OCI-LY3 (cell line): ENCODE measurements around the gene DENND4B.

Source experiments
- H2AFZ ChIP-seq: fragments of 200-600, 300-600 bp; shearing (Covaris generic); 2 replicates; pipeline ENCODE4 v1.6.0; 2014; ENCODE audit warnings: antibody characterized with exemption, low read depth, low read length
- H3K27ac ChIP-seq: fragments of 200-600, 300-600 bp; sonication (generic); 2 replicates; pipeline ENCODE4 v1.5.1; 2014; ENCODE audit warnings: mild to moderate bottlenecking, low read length, moderate library complexity, mixed read lengths
- H3K27me3 ChIP-seq: fragments of 200-600, 300-600 bp; sonication (generic); 2 replicates; pipeline ENCODE4 v1.6.1; 2014; ENCODE audit warnings: low read depth, low read length, mixed read lengths
- H3K36me3 ChIP-seq: fragments of 200-600, 300-600 bp; sonication (generic); replicated peaks from 2 replicates; pipeline ENCODE3; 2014; ENCODE audit warnings: low read depth, low read length, mixed read lengths
- H3K4me1 ChIP-seq: fragments of 300-600, 200-600 bp; sonication (generic); 2 replicates; pipeline ENCODE4 v1.6.1; 2014; ENCODE audit warnings: low read length, mixed read lengths
- H3K4me2 ChIP-seq: fragments of 200-600, 300-600 bp; sonication (generic); 2 replicates; pipeline ENCODE4 v1.6.1; 2014; ENCODE audit warnings: low read length, mixed read lengths
- H3K4me3 ChIP-seq: fragments of 300-600, 200-600 bp; sonication (generic); 2 replicates; pipeline ENCODE4 v1.5.1; 2014; ENCODE audit warnings: antibody characterized with exemption, mild to moderate bottlenecking, low read length, moderate library complexity
- H3K79me2 ChIP-seq: fragments of 300-600, 200-600 bp; shearing (Covaris generic); 2 replicates; pipeline ENCODE4 v1.6.1; 2014; ENCODE audit warnings: mild to moderate bottlenecking, low read length, mixed read lengths
- H3K9ac ChIP-seq: fragments of 300-600, 200-600 bp; shearing (Covaris generic); 2 replicates; pipeline ENCODE4 v1.6.0; 2014; ENCODE audit warnings: mild to moderate bottlenecking, low read length, moderate library complexity
- H3K9me3 ChIP-seq: fragments of 200-600, 300-600 bp; shearing (Covaris generic); 2 replicates; pipeline ENCODE4 v1.6.1; 2014; ENCODE audit warnings: low read length, mixed read lengths; ENCODE audit not compliant: insufficient read depth
- H4K20me1 ChIP-seq: fragments of 200-600, 300-600 bp; sonication (generic); 2 replicates; pipeline ENCODE4 v1.6.1; 2016; ENCODE audit warnings: low read length, mixed read lengths; ENCODE audit not compliant: insufficient read depth
- EZH2phosphoT487 ChIP-seq: fragments of 200-600 bp; shearing (Covaris generic); IDR thresholded peaks from 2 replicates; pipeline ENCODE4 v1.6.1; 2018; ENCODE audit warnings: antibody characterized with exemption, mixed run types, low read depth
- TF ChIP-seq, protein P1 (sequence below): fragments of 200-600, 300-600 bp; sonication (generic); IDR thresholded peaks from 2 replicates; pipeline ENCODE4 v1.5.1; 2014; ENCODE audit warnings: antibody characterized with exemption, low read length, low read depth

Gene DENND4B

DNA sequence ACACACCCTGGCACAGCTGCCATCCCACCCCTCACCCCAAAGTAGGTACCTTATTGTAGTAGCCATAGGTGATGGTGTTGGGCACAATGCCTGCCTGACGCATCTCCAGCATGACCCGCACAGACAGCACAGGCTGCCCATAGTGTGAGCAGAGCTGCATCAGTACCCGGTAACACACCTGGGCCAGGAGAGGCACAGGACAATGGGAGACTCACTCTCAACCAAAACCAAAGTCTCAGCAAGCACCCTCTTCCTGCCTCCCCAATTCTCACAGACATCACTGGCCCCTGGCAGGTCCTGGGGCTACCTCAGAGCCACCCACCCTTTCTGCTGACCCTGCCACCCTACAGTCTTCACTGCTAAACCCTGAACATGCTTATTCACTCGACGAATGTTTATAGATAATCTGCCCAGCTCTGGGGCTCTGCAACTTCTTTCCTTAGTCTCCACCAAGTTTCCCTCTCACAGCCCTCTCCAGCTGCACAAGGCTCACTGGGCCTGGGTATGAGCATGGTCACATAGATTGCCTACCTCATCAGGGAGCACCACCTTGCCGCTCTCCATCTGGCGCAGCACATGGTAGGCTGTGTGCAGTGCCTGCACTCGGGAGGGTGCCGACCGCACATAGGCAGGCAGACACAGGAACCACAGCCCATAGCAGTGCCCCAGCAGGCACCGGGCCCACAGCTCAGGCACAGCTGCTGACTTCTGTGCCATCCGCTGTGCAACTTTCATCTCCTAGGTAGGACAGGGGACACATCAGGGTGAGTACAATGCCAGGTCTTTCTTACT is 10.3 kb downstream of the DENND4B start:
- Histone ChIP-seq H3K9ac (no peak overlapping the region), H2AFZ (no peak overlapping the region), H3K4me1 (no peaks in the 10 kb centered on the region), H4K20me1 (no peaks in the 10 kb centered on the region; the same call in none of the 2 replicates), H3K27ac (no peak overlapping the region), H3K79me2 (no peaks in the 10 kb centered on the region), H3K27me3 (no peaks in the 10 kb centered on the region), H3K4me3 (no peak overlapping the region), H3K9me3 (no peaks in the 10 kb centered on the region), H3K4me2 (no peak overlapping the region), H3K36me3 (peaks cover 80% of the 10 kb centered on the region)
- TF ChIP-seq EZH2phosphoT487, result no peak
- TF ChIP-seq, protein P1, sequence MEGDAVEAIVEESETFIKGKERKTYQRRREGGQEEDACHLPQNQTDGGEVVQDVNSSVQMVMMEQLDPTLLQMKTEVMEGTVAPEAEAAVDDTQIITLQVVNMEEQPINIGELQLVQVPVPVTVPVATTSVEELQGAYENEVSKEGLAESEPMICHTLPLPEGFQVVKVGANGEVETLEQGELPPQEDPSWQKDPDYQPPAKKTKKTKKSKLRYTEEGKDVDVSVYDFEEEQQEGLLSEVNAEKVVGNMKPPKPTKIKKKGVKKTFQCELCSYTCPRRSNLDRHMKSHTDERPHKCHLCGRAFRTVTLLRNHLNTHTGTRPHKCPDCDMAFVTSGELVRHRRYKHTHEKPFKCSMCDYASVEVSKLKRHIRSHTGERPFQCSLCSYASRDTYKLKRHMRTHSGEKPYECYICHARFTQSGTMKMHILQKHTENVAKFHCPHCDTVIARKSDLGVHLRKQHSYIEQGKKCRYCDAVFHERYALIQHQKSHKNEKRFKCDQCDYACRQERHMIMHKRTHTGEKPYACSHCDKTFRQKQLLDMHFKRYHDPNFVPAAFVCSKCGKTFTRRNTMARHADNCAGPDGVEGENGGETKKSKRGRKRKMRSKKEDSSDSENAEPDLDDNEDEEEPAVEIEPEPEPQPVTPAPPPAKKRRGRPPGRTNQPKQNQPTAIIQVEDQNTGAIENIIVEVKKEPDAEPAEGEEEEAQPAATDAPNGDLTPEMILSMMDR, result no peak

DNA sequence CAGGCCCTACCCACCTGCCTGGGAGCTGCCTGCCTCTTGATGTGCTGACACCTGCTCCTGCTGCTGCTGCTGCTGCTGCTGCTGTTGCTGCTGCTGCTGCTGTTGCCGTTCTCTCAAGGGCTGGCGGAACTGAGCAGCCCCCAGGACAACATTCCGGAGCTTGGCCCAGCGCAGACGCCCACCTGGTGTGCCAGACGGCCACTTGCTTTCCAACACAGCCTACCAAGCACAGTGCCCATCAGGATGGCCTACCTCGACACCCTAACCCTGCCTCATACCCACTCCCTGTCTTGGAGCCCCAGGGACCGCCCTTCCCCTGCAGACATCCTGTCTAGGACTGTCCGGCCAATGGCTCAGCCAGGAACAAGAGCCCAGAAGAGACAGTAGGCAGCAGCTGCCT is 11.8 kb downstream of the DENND4B start:
- Histone ChIP-seq H3K4me1 (no peaks in the 10 kb centered on the region), H3K36me3 (peaks cover 79% of the 10 kb centered on the region), H3K9me3 (no peaks in the 10 kb centered on the region), H3K79me2 (no peaks in the 10 kb centered on the region), H4K20me1 (no peaks in the 10 kb centered on the region; the same call in none of the 2 replicates), H3K9ac (no peak overlapping the region), H2AFZ (no peak overlapping the region), H3K4me2 (no peak overlapping the region), H3K27ac (no peak overlapping the region), H3K27me3 (no peaks in the 10 kb centered on the region), H3K4me3 (no peak overlapping the region)
- TF ChIP-seq, protein P1, result no peak
- no peak for TF ChIP-seq EZH2phosphoT487

DNA sequence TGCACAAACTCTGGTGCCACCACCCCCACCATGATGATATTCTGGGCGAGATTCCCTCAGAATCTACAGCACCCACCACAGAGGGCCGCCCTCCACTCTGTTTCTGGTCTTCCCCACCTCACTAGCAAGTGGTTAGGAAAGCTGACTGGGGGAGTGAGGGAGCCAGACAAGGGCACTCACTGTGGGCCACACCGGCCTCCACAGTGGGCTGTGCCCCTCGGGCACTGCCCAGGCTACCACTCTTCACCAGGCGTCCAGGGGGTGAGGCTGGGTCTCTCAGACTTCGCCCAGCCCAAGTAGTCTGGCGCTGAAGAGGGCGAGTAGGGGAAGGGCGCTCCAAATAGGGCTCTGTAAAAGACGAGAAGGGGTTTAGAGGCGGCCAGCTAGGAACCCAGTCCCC is 12.6 kb downstream of the DENND4B start:
- H3K79me2 ChIP-seq, result no peaks in the 10 kb centered on the region
- H3K36me3 ChIP-seq, result peaks cover 78% of the 10 kb centered on the region
- TF ChIP-seq, protein P1, result no peak
- no peak for TF ChIP-seq EZH2phosphoT487
- no peak overlapping the region for H2AFZ ChIP-seq
- no peak overlapping the region for H3K4me3 ChIP-seq
- no peaks in the 10 kb centered on the region; the same call in none of the 2 replicates for H4K20me1 ChIP-seq
- H3K4me2 ChIP-seq, result no peak overlapping the region
- H3K4me1 ChIP-seq, result no peaks in the 10 kb centered on the region
- no peak overlapping the region for H3K9ac ChIP-seq
- no peak overlapping the region for H3K27ac ChIP-seq
- no peaks in the 10 kb centered on the region for H3K27me3 ChIP-seq
- H3K9me3 ChIP-seq, result no peaks in the 10 kb centered on the region

DNA sequence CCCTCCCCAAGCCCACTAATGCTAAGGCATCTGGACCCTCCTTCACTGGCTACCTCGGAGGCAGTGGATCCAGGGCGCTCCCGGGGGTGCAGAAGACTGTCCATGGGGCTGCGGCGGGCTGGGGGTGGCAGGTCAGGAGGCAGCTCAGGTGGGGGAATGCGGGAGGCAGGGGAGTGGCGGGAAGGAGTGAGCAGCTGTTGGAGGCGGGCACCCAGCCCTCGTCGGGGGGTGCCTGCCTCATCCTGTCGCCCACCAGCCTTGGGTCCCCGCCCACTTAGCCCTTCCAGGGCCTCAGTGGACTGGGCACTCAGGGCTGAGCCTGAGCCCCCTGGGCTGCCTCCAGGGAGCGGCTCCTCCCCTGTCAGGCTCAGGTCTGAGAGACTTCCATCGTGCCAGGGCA is 13.1 kb downstream of the DENND4B start:
- Histone ChIP-seq H2AFZ (no peak overlapping the region), H3K4me2 (no peak overlapping the region), H3K27me3 (no peaks in the 10 kb centered on the region), H3K4me3 (no peak overlapping the region), H3K36me3 (peaks cover 76% of the 10 kb centered on the region), H3K4me1 (no peaks in the 10 kb centered on the region), H3K79me2 (no peaks in the 10 kb centered on the region), H3K27ac (no peak overlapping the region), H3K9ac (no peak overlapping the region), H4K20me1 (no peaks in the 10 kb centered on the region; the same call in none of the 2 replicates), H3K9me3 (no peaks in the 10 kb centered on the region)
- TF ChIP-seq EZH2phosphoT487, result no peak
- TF ChIP-seq, protein P1, result no peak
